OCI-LY7 (cell line): ENCODE data around the gene IQCB1. TPM values are rescaled to one million over a fixed set of nuclear protein-coding genes. Genes with fewer than 3 reads are reported as not detected.

Source experiments
- BruUV-seq: library from RNA; stranded (reverse); fragments of 400-500 nt; replicated peaks from 2 replicates; lab custom pipeline; 2021; lab: Mats Ljungman, UMichigan
- CTCF ChIA-PET: fragments of 300-600 bp; sonication (Branson Sonifier 250); formaldehyde crosslinking; loops from one replicate; lab custom pipeline; 2022; ENCODE audit warnings: antibody characterized with exemption; ENCODE audit not compliant: unreplicated experiment; lab: Charles Lee
- POLR2A ChIA-PET: fragments of 300-600 bp; sonication (Branson Sonifier 250); formaldehyde crosslinking; loops from one replicate; lab custom pipeline; 2022; ENCODE audit warnings: antibody characterized with exemption; lab: Charles Lee
- DNase-seq: peaks from one replicate; pipeline ENCODE4 v3.0.0-alpha.2; 2015; ENCODE audit warnings: low spot score
- H2AFZ ChIP-seq: fragments of 200-600 bp; sonication (generic), shearing (Covaris generic); 2 replicates; pipeline ENCODE4 v1.6.1; 2014; ENCODE audit warnings: mild to moderate bottlenecking, antibody characterized with exemption, low read length, moderate library complexity
- H3K27ac ChIP-seq: fragments of 200-600 bp; sonication (generic); 2 replicates; pipeline ENCODE4 v1.5.1; 2014; ENCODE audit warnings: mixed run types, low read depth, mild to moderate bottlenecking, moderate library complexity, low read length, inconsistent platforms; ENCODE audit not compliant: poor library complexity, severe bottlenecking
- H3K36me3 ChIP-seq: fragments of 200-600 bp; sonication (generic); 2 replicates; pipeline ENCODE4 v1.6.1; 2014; ENCODE audit warnings: mild to moderate bottlenecking, antibody characterized with exemption, low read length, moderate library complexity, mixed read lengths; ENCODE audit not compliant: insufficient read depth
- H3K4me1 ChIP-seq: fragments of 200-600 bp; sonication (generic); 2 replicates; pipeline ENCODE4 v1.5.1; 2014; ENCODE audit warnings: mild to moderate bottlenecking, low read length; ENCODE audit not compliant: insufficient read depth, poor library complexity, severe bottlenecking
- H3K4me2 ChIP-seq: fragments of 200-600 bp; sonication (generic); 2 replicates; pipeline ENCODE4 v1.6.1; 2014; ENCODE audit warnings: mild to moderate bottlenecking, low read length
- H3K4me3 ChIP-seq: fragments of 200-600 bp; sonication (generic); 2 replicates; pipeline ENCODE4 v1.5.1; 2014; ENCODE audit warnings: mild to moderate bottlenecking, low read depth, low read length; ENCODE audit not compliant: poor library complexity, severe bottlenecking
- H3K79me2 ChIP-seq: fragments of 200-600 bp; sonication (generic); 2 replicates; pipeline ENCODE4 v1.6.1; 2016; ENCODE audit warnings: low read depth, mild to moderate bottlenecking, low read length, moderate library complexity, mixed read lengths; ENCODE audit not compliant: insufficient read depth
- H3K9me2 ChIP-seq: fragments of 200-600 bp; sonication (generic); 2 replicates; pipeline ENCODE4 v1.6.1; 2016; ENCODE audit warnings: mild to moderate bottlenecking, low read length, mixed read lengths; ENCODE audit not compliant: insufficient read depth
- H3K9me3 ChIP-seq: fragments of 200-600 bp; sonication (generic); 2 replicates; pipeline ENCODE4 v1.6.1; 2014; ENCODE audit warnings: mild to moderate bottlenecking, mixed run types, low read length, mixed read lengths
- H4K20me1 ChIP-seq: fragments of 200-600 bp; sonication (generic); 2 replicates; pipeline ENCODE4 v1.6.1; 2014; ENCODE audit warnings: mild to moderate bottlenecking, antibody characterized with exemption, low read length, moderate library complexity, mixed read lengths; ENCODE audit not compliant: insufficient read depth
- EZH2phosphoT487 ChIP-seq: fragments of 200-600 bp; sonication (generic); IDR thresholded peaks from 2 replicates; pipeline ENCODE4 v1.6.1; 2018; ENCODE audit warnings: low read depth, borderline replicate concordance, mild to moderate bottlenecking, mixed run types, antibody characterized with exemption, low read length, moderate library complexity, mixed read lengths
- intact Hi-C: fragments of 100-400 bp; cut with micrococcal nuclease; formaldehyde crosslinking; loops from one replicate; pipeline ENCODE4 v1.10.0; 2022; ENCODE audit not compliant: unreplicated experiment
- total RNA-seq, 2 experiments: library from RNA; depleted of rRNA in 1 of 2; stranded (reverse); fragments of >200 nt in 1 of 2; shearing (Covaris generic) in 1 of 2; gene quantifications; 2 replicates each; pipeline ENCODE4 v1.2.3, GENCODE V29; 2014 to 2022
- TF ChIP-seq, protein P1 (sequence below): fragments of 200-600 bp; sonication (generic); conservative IDR thresholded peaks from 2 replicates; pipeline ENCODE4 v1.5.1; 2014; ENCODE audit warnings: mild to moderate bottlenecking, antibody characterized with exemption, low read length, moderate library complexity, mixed read lengths

IQCB1 gene
- total RNA-seq, 2 experiments from 2014 or later: 77.5 to 100 TPM

DNA sequence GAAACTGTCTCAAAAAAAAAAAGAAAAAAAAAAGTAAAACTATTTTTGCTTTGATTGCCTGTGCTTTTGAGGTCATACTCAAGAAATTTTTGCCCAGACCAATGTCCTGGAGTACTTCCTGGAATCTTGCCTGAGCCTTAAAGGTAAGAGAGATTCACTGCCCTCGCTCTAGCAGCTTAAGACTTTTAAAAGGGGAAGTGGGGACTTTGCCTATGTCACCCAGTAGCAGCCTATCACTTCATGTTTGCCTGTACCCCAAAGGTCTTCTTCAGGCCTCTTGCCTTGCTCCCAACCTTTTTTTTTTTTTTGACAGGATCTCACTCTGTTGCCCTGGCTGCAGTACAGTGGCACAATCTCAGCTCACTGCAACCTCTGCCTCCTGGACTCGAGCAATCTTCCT, 66.4 kb downstream of the IQCB1 start:
- ChIA-PET POLR2A (interaction anchor here (0.7 to 1.7 kb wide), 3 partner anchors 15 to 179 kb away, joined by 3 to 4 read pairs (median 3); no protein-coding TSS in a partner anchor), CTCF (no interaction called here)
- TF ChIP-seq, protein P1, sequence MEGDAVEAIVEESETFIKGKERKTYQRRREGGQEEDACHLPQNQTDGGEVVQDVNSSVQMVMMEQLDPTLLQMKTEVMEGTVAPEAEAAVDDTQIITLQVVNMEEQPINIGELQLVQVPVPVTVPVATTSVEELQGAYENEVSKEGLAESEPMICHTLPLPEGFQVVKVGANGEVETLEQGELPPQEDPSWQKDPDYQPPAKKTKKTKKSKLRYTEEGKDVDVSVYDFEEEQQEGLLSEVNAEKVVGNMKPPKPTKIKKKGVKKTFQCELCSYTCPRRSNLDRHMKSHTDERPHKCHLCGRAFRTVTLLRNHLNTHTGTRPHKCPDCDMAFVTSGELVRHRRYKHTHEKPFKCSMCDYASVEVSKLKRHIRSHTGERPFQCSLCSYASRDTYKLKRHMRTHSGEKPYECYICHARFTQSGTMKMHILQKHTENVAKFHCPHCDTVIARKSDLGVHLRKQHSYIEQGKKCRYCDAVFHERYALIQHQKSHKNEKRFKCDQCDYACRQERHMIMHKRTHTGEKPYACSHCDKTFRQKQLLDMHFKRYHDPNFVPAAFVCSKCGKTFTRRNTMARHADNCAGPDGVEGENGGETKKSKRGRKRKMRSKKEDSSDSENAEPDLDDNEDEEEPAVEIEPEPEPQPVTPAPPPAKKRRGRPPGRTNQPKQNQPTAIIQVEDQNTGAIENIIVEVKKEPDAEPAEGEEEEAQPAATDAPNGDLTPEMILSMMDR: no peak
- no peak for TF ChIP-seq EZH2phosphoT487

DNA sequence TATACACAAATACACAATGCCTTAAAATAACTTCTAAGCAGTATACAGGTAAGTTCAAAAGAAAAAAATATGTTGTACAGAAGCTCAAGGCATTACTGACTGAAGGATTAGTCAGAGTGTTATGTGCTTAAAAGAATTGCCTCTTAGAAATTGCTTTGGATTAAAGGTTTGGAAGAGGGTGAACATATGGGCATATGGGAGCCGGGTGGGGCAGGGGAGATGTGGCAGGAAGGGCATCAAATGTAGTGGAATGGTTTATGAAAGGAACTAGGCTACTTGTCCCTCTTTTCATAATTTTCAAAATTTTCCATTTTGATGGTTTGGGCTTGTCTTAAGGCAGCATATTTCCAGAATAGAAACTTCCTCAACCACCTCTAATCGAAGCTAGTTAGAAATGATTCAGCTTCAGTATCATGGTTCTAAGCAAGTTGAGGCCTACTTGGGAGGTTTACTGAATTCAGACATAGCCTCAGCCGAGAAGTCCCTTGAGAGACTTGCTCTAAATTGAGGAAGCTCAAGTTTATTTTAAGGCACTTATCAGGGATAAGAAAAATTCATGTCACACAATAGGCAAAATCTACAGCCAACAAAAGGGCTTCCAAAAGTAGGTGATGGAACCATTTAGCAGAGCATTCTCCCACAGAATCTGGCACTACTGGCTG, 75.2 kb downstream of the IQCB1 start:
- intact Hi-C loops: no loop called here
- no peak for TF ChIP-seq EZH2phosphoT487
- TF ChIP-seq, protein P1: no peak
- H3K9me3 ChIP-seq: no peaks in the 10 kb centered on the region
- CTCF ChIA-PET: no interaction called here
- H3K27ac ChIP-seq: no peak overlapping the region
- no peaks in the 10 kb centered on the region for H3K36me3 ChIP-seq
- no peak for DNase-seq
- H3K9me2 ChIP-seq: no peaks in the 10 kb centered on the region
- H3K79me2 ChIP-seq: no peaks in the 10 kb centered on the region
- H4K20me1 ChIP-seq: no peaks in the 10 kb centered on the region
- peaks cover 16% of the 10 kb centered on the region for H3K4me1 ChIP-seq
- H2AFZ ChIP-seq: no peak overlapping the region
- H3K4me3 ChIP-seq: no peak overlapping the region
- POLR2A ChIA-PET: interaction anchor here (0.6 to 1.1 kb wide), 2 partner anchors 34 to 608 kb away, joined by 3 read pairs; no protein-coding TSS in a partner anchor
- BruUV-seq: no TSS peak
- no peak overlapping the region for H3K4me2 ChIP-seq

More for the DNA sequence above, 66.4 kb downstream of the IQCB1 start:
- Histone ChIP-seq H3K79me2 (no peaks in the 10 kb centered on the region), H3K4me2 (no peak overlapping the region), H3K9me2 (no peaks in the 10 kb centered on the region), H3K4me3 (no peak overlapping the region), H4K20me1 (no peaks in the 10 kb centered on the region), H3K4me1 (no peaks in the 10 kb centered on the region), H3K27ac (no peak overlapping the region), H3K36me3 (peaks cover 61% of the 10 kb centered on the region), H3K9me3 (no peaks in the 10 kb centered on the region), H2AFZ (no peak overlapping the region)
- no TSS peak for BruUV-seq
- intact Hi-C loops: no loop called here
- DNase-seq: peak; percentile 10
